LNCaP clone FGC (cell line): ENCODE results near the gene PPDPF.
"Not testable (repeated sequence)": the region's sequence is repeated elsewhere in the genome, so short reads cannot be mapped to it uniquely, and the experiment has no call there.

Source experiments
- DNase-seq: peaks from one replicate; pipeline ENCODE4 v3.0.0-alpha.2; 2011; ENCODE audit warnings: low read depth
- H3K4me3 ChIP-seq: 2 replicates; pipeline ENCODE4 v1.5.1; 2011; ENCODE audit warnings: mild to moderate bottlenecking, low read depth, low read length, control low read depth
- CTCF ChIP-seq: IDR thresholded peaks from 2 replicates; pipeline ENCODE4 v1.5.1; 2012; ENCODE audit warnings: mild to moderate bottlenecking; ENCODE audit not compliant: control insufficient read depth, insufficient read depth; ENCODE audit errors: extremely low read depth

PPDPF gene

GRCh38 chr20:63505723-63506122 lies 14.8 kb upstream of the PPDPF start:
- no peak for TF ChIP-seq CTCF
- no peak for DNase-seq
- no peak overlapping the region for H3K4me3 ChIP-seq

GRCh38 chr20:63507083-63507743 lies 13.4 kb upstream of the PPDPF start:
- no peak for DNase-seq
- H3K4me3 ChIP-seq, result no peak overlapping the region
- no peak for TF ChIP-seq CTCF

GRCh38 chr20:63508072-63508768 lies 12.3 kb upstream of the PPDPF start:
- no peak for TF ChIP-seq CTCF
- DNase-seq, result no peak
- H3K4me3 ChIP-seq, result no peak overlapping the region

- TF ChIP-seq CTCF, result no peak
- no peak for DNase-seq
- H3K4me3 ChIP-seq, result no peak overlapping the region
Observed at GRCh38 chr20:63509088-63509564, 11.4 kb upstream of the PPDPF start.

GRCh38 chr20:63513207-63513606 lies 7.4 kb upstream of the PPDPF start:
- no peak overlapping the region for H3K4me3 ChIP-seq
- TF ChIP-seq CTCF, result no peak
- no peak for DNase-seq

- DNase-seq, H3K4me3 ChIP-seq: not testable (repeated sequence)
Observed at GRCh38 chr20:63514520-63514919, 6.0 kb upstream of the PPDPF start.

GRCh38 chr20:63517376-63518309 lies 2.9 kb upstream of the PPDPF start:
- no peak for DNase-seq
- H3K4me3 ChIP-seq, result no peak overlapping the region
- TF ChIP-seq CTCF, result no peak
